ENCODE data around the gene SKIDA1.

GRCh38 chr10:21500578-21500910 is 24.9 kb downstream of the SKIDA1 start:
- TF ChIP-seq GATA3 (IDR thresholded peaks at IDR 0.05; ENCODE audit: low read depth, low read length) (no peak), GATA2 (IDR thresholded peaks at IDR 0.05; ENCODE audit: low read depth, low read length) (no peak)
